Gastrocnemius medialis (tissue), 4 donors: ENCODE results near the gene FAM53A. TPM values are rescaled to one million over a fixed set of nuclear protein-coding genes. Genes with fewer than 3 reads are reported as not detected.

Experiments used
- ATAC-seq, 2 donors: fragments of 150-250 bp; one replicate each; pipeline ENCODE4 v1.9.1; 2016
- DNase-seq, 2 donors: peaks; one replicate each; pipeline ENCODE4 v3.0.0-alpha.2; 2019
- H3K27ac ChIP-seq, 4 donors: fragments of 200-600 bp; sonication (generic); 1 replicate in 1 of 4; 2 replicates in 3 of 4; pipeline ENCODE4 v1.5.1; 2016 to 2018; ENCODE audit warnings: mild to moderate bottlenecking in 2 of 4, moderate library complexity in 1 of 4
- H3K27me3 ChIP-seq, 3 donors: fragments of 200-600 bp; sonication (generic) in 2 of 3; 1 replicate in 1 of 3; 2 replicates in 2 of 3; pipeline versions ENCODE4 v1.5.1 to v1.6.0; 2016 to 2019; ENCODE audit warnings: mild to moderate bottlenecking in 1 of 3, moderate library complexity in 1 of 3
- H3K36me3 ChIP-seq, 2 donors: fragments of 200-600 bp; sonication (generic) in 1 of 2; one replicate each; pipeline ENCODE4 v1.5.1; 2017 to 2018
- H3K4me1 ChIP-seq, 2 donors: fragments of 200-600 bp; sonication (generic) in 1 of 2; one replicate each; pipeline ENCODE4 v1.5.1; 2016 to 2017; ENCODE audit warnings: mild to moderate bottlenecking in 2 of 2
- H3K4me3 ChIP-seq, 4 donors: fragments of 200-600 bp; sonication (generic) in 3 of 4; 1 replicate in 1 of 4; 2 replicates in 3 of 4; pipeline ENCODE4 v1.5.1; 2016 to 2019; ENCODE audit warnings: mild to moderate bottlenecking in 2 of 4
- H3K9me3 ChIP-seq, 3 donors: fragments of 200-600 bp; sonication (generic) in 2 of 3; 1 replicate in 1 of 3; 2 replicates in 2 of 3; pipeline ENCODE4 v1.5.1; 2016 to 2019
- POLR2A ChIP-seq, 2 donors: fragments of 450-650 bp; IDR thresholded peaks; one replicate each; pipeline ENCODE4 v1.6.1; 2017; ENCODE audit warnings: antibody characterized with exemption in 2 of 2, mild to moderate bottlenecking in 2 of 2, moderate library complexity in 2 of 2
- in situ Hi-C, 4 donors: fragments of 200-750 bp; cut with MboI; loops; one replicate each; pipeline versions ENCODE4 v1.15.0 to v1.8.0; 2017; ENCODE audit warnings: low sequenced_read_pairs in 4 of 4
- intact Hi-C: fragments of 100-400 bp; cut with DNase I; formaldehyde crosslinking; loops from one replicate; pipeline ENCODE4 v1.15.1; 2023; ENCODE audit warnings: low total_unique reads
- total RNA-seq, 4 donors: library from RNA; depleted of rRNA; stranded (reverse); fragments of >200 nt; gene quantifications; one replicate each; pipeline versions ENCODE4 v1.1.0 to v1.2.3, GENCODE V29; 2016
- TF ChIP-seq, protein P1 (sequence below), 5 experiments: fragments of 450-650 bp in 3 of 5; fragments of 200-600 bp in 2 of 5; sonication (generic) in 2 of 5; IDR thresholded peaks in 4 of 5; conservative IDR thresholded peaks in 1 of 5; 1 replicate in 4 of 5; 2 replicates in 1 of 5; pipeline ENCODE4 v1.5.1; 2016 to 2019; ENCODE audit warnings: antibody characterized with exemption in 5 of 5, mild to moderate bottlenecking in 3 of 5, moderate library complexity in 3 of 5

Gene FAM53A
- total RNA-seq, 4 donors from 2014 or later = 1.8 to 5.2 (median 2.8) TPM

DNA sequence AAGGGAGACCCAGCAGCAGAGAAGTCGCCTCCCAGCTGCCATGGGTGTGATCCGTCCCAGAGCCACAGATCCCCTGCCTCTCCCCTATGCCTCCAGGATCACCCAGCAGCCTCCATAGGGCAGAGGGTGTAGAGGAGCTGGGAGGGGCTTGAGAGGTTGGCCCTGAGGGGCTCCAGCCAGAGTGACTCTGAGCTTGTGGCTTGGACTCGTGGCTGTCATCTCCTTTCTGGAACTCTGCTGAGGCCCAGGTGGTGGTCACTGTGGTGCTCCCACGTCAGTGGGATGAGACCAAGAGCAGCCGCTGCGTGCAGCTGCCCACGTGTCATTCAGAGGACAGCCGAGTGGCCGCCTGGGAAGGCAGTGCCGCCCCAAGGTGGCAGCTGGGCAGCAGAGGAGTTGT, 41.4 kb upstream of the FAM53A start:
- no peak overlapping the region for H3K4me3 ChIP-seq
- intact Hi-C loops = loop anchor here (5.0 to 10.0 kb wide), 3 partner anchors 141 to 689 kb away; partner anchors contain the start of genes CFAP99, UVSSA and ZFYVE28
- H3K27ac ChIP-seq = no peak overlapping the region
- ATAC-seq (no peak), DNase-seq (no peak)
- H3K4me1 ChIP-seq = peaks cover 9 to 11% of the 10 kb centered on the region in 2 donors
- no peaks in the 10 kb centered on the region for H3K27me3 ChIP-seq
- H3K36me3 ChIP-seq = no peaks in the 10 kb centered on the region
- TF ChIP-seq POLR2A (IDR thresholded peaks at IDR 0.05) = no peak
- TF ChIP-seq, protein P1, sequence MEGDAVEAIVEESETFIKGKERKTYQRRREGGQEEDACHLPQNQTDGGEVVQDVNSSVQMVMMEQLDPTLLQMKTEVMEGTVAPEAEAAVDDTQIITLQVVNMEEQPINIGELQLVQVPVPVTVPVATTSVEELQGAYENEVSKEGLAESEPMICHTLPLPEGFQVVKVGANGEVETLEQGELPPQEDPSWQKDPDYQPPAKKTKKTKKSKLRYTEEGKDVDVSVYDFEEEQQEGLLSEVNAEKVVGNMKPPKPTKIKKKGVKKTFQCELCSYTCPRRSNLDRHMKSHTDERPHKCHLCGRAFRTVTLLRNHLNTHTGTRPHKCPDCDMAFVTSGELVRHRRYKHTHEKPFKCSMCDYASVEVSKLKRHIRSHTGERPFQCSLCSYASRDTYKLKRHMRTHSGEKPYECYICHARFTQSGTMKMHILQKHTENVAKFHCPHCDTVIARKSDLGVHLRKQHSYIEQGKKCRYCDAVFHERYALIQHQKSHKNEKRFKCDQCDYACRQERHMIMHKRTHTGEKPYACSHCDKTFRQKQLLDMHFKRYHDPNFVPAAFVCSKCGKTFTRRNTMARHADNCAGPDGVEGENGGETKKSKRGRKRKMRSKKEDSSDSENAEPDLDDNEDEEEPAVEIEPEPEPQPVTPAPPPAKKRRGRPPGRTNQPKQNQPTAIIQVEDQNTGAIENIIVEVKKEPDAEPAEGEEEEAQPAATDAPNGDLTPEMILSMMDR (IDR thresholded peaks at IDR 0.05 in 4 of 5, conservative IDR thresholded peaks at IDR 0.05 in 1 of 5) = no peak
- no peaks in the 10 kb centered on the region for H3K9me3 ChIP-seq
- in situ Hi-C loops = loop anchor here in 3 of 4 donors (5.0 to 25.0 kb wide), 3 partner anchors 33 to 162 kb away; no protein-coding TSS in a partner anchor

DNA sequence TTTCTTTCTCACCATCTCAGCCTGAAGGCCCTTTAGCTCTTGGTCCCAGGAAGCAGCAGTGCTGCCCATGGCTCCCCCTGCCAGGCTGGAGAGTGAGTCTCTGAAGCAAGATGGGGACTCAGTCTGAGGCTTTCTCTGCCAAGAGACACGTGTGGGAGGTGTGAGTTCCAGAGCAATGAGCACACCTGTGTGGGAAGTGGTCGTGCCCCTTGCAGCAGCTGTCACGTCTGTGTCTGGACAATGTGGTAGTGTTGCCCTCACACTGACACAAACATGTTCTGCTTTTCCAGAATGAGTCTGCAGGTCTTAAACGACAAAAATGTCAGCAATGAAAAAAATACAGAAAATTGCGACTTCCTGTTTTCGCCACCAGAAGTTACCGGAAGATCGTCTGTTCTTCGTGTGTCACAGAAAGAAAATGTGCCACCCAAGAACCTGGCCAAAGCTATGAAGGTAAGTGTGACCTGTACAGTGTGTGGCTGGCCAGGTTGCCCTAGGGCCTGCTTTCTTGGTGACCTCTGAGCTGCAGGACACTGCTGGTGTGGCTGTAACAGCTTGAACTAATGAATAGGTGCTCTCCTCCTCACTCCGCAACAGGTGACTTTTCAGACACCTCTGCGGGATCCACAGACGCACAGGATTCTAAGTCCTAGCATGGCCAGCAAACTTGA, 39.2 kb upstream of the FAM53A start:
- H3K4me3 ChIP-seq = peak overlapping the region in 1 of 4 donors; percentile 11
- no peak for DNase-seq
- peaks cover 0 to 3% of the 10 kb centered on the region in 2 donors for H3K36me3 ChIP-seq
- H3K27me3 ChIP-seq = no peaks in the 10 kb centered on the region
- H3K9me3 ChIP-seq = no peaks in the 10 kb centered on the region
- peaks cover 24 to 29% of the 10 kb centered on the region in 2 donors for H3K4me1 ChIP-seq
- H3K27ac ChIP-seq = peak overlapping the region in 1 of 4 donors; percentile 1
- in situ Hi-C loops = no loop called here
- TF ChIP-seq, protein P1 (IDR thresholded peaks at IDR 0.05 in 4 of 5, conservative IDR thresholded peaks at IDR 0.05 in 1 of 5) = no peak
- TF ChIP-seq POLR2A (IDR thresholded peaks at IDR 0.05) = no peak
- no peak for ATAC-seq
- intact Hi-C loops = loop anchor here (10.0 kb wide), 2 partner anchors 138 to 692 kb away; partner anchors contain the start of genes CFAP99 and ZFYVE28

DNA sequence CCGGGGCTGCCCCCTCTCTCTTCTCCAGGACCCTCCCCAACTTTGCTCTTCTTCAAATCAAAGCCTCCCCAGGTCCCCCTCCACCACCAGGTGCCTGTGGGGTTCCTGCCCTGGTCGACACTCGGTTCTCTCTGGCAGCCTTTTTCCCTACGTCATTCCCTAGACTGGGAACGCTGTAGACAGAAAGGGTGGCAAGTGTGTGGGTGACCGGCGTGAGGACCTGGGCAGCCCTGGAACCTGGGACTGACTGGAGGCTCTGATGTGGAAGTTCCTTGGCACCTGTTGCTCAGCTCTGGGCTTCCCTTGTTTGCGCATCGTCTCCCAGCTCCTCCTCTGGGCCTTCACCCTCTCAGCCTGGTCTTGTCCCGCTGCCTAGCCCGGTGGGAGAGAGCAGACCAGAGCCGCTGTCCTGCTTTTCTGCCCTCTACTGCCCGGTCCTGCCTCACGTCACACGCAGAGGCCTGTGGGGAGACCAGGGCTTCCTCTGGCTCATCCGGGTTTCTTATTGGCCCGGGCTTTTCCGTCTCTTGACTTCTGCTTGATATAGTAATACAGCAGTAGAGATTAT, 38.5 kb upstream of the FAM53A start:
- Histone ChIP-seq H3K36me3 (peaks cover 0 to 9% of the 10 kb centered on the region in 2 donors), H3K27me3 (no peaks in the 10 kb centered on the region), H3K4me3 (no peak overlapping the region), H3K9me3 (no peaks in the 10 kb centered on the region), H3K4me1 (peaks cover 27 to 29% of the 10 kb centered on the region in 2 donors), H3K27ac (peak overlapping the region in 1 of 4 donors; percentile 1)
- TF ChIP-seq POLR2A (IDR thresholded peaks at IDR 0.05) = no peak
- TF ChIP-seq, protein P1 (IDR thresholded peaks at IDR 0.05 in 4 of 5, conservative IDR thresholded peaks at IDR 0.05 in 1 of 5) = no peak
- intact Hi-C loops (loop anchor here (10.0 kb wide), 2 partner anchors 138 to 692 kb away; partner anchors contain the start of genes CFAP99 and ZFYVE28), in situ Hi-C loops (no loop called here)
- DNase-seq (no peak), ATAC-seq (no peak)

DNA sequence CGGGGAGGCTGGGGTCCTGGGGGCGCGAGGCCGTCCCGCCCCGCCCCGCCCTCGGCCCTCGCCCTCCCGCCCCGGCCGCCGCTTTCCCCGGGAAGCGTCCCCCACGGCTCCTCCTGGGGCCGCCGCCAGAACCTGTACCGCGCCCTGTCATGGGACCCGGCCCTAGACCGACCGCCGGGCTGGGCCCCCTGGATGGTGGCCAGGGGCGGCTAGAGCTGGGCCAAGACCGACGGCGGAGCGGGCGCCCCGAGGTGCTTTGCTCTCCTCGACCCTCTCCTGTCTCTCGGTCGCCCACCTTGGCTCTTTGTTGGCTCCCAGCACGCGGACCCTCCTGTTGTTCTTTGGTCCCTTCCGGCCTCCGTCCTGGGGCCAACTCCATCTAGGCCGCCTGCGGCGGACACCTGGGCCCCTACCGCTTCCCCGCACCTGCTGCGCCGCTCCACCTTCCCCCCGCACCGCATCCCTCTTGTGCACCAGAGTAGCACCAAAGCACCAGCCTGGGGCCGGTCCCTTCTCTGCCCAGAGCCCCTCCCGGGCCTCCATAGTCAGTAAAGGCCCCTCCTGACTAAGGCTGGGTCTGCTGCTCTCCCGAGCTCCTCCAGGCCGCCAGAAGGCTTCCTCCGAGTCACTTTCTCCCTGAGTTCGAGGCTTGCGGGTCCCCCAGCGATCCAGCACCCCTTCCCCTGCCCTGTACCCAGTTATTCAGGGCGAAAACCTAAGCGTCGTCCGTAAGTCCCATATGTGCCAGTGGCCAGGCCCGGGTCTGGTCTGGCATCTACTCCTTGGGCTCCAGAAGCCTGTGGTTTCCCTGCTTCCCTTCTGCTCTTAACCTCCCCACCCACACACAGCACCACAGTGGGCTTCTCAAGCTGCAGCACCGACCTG, 37.8 kb upstream of the FAM53A start:
- H3K4me1 ChIP-seq = peaks cover 27 to 29% of the 10 kb centered on the region in 2 donors
- no peaks in the 10 kb centered on the region for H3K27me3 ChIP-seq
- intact Hi-C loops = loop anchor here (1.0 to 10.0 kb wide), 4 partner anchors 10 to 693 kb away; partner anchors contain the start of genes CFAP99, LETM1, SLBP and ZFYVE28
- in situ Hi-C loops = no loop called here
- H3K4me3 ChIP-seq = peak overlapping the region; percentile 79 to 95 (median 83)
- H3K36me3 ChIP-seq = peaks cover 0 to 16% of the 10 kb centered on the region in 2 donors
- no peak for TF ChIP-seq POLR2A (IDR thresholded peaks at IDR 0.05)
- TF ChIP-seq, protein P1 (IDR thresholded peaks at IDR 0.05 in 4 of 5, conservative IDR thresholded peaks at IDR 0.05 in 1 of 5) = no peak
- peak overlapping the region in 1 of 4 donors; percentile 96 for H3K27ac ChIP-seq
- H3K9me3 ChIP-seq = no peaks in the 10 kb centered on the region
- DNase-seq (no peak), ATAC-seq (no peak)
